ENCODE data around the gene NDUFAF8. TPM values are rescaled to one million over a fixed set of nuclear protein-coding genes. Genes with fewer than 3 reads are reported as not detected.
"Not testable (repeated sequence)": the region's sequence is repeated elsewhere in the genome, so short reads cannot be mapped to it uniquely, and the experiment has no call there.

The NDUFAF8 gene
- total RNA-seq, 3 donors from 2014 or later = 24.5 to 31.6 (median 31.2) TPM

- H3K4me1 ChIP-seq (ENCODE audit: low read depth) = peaks cover 17% of the 10 kb centered on the region
- no peak for ATAC-seq
- peak overlapping the region; percentile 38 for H3K4me3 ChIP-seq
- TF ChIP-seq CTCF (IDR thresholded peaks at IDR 0.05) = no peak
- no peaks in the 10 kb centered on the region for H3K9me3 ChIP-seq
- intact Hi-C loops (cut with DNase I, micrococcal nuclease) = no loop called here
- no peak for DNase-seq
- H3K36me3 ChIP-seq (ENCODE audit: low read depth) = peaks cover 3% of the 10 kb centered on the region
Measured at GRCh38 chr17:81222620-81222905, 16.6 kb upstream of the NDUFAF8 start.

DNA sequence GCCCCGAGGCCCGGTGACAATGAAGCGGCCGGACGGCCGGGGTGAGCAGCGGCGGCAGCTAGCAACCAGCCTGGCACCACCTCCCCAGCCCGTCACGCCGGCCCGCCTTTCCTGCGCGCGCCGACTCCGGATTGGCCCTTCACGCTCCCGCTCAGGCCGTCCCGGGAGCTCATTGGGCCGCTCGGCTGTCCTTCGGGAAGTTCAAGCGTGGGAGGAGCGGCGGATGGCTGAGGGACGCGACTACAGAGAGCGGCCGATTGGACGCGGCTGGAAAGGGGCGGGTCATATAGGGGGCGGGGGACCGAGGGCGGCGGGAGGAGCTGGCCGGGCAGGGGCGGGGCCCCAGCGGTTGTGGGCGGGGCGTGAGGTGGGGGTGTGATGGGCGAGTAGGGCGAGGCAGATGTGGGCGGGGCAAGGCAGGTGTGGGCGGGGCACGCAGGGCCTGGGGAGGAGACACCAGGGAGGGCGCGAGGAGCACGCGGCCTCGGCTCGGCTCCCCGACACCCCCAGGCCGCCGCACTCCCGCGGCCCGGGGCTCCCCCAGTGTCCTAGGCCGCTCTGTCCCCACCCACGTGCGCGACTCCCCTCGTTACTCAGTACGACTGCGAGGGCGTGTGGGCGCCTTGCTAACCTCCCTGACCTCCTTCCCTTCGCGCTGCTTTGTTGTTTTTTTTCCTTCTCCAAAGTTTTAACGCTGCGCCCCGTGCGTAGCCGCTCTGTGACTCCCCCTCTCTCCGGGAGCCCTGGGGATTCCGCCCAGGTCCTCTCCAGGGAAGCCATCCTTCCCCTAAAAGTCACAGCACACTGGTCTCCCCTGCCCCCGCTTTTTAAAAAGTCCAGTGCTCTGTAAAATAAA is 16.0 kb upstream of the NDUFAF8 start, which contains the start of gene CEP131:
Gene CEP131 (minus strand): TSS at position 60 of the 856 bp plus-strand sequence. CDS start 2,909 bp downstream, outside the sequence.
- H3K9me3 ChIP-seq = no peaks in the 10 kb centered on the region
- ATAC-seq (peak; percentile 96), DNase-seq (peak; percentile 98 to 100 (median 99))
- TF ChIP-seq CTCF (IDR thresholded peaks at IDR 0.05) = no peak
- peaks cover 17% of the 10 kb centered on the region for H3K4me1 ChIP-seq (ENCODE audit: low read depth)
- peak within 1 kb of the TSS; percentile 38 for H3K4me3 ChIP-seq
- intact Hi-C loops (cut with DNase I, micrococcal nuclease) = no loop called here
- H3K36me3 ChIP-seq (ENCODE audit: low read depth) = peaks cover 3% of the 10 kb centered on the region

DNA sequence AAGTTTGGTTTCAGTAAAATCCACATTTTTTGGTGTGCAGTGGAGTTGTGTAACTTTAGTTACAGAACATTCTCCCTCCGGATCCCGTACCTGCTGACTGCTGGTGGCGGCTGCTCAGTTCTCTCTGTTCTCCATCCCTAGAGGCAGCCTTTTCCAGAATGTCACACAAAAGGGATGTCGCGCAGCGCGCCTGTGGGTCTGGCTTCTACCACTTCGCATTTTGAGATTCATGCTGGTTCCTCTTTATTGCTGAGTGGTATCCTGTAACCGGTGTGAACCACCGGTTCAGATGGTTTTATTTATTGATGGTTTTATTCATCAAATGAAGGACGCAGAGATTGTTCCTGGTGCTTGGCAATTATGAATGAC is 15.4 kb upstream of the NDUFAF8 start:
- DNase-seq (peak in 1 of 3 donors; percentile 31), ATAC-seq (no peak)
- peaks cover 3% of the 10 kb centered on the region for H3K36me3 ChIP-seq (ENCODE audit: low read depth)
- no peaks in the 10 kb centered on the region for H3K9me3 ChIP-seq
- intact Hi-C loops (cut with DNase I, micrococcal nuclease) = no loop called here
- H3K4me1 ChIP-seq (ENCODE audit: low read depth) = peaks cover 17% of the 10 kb centered on the region
- TF ChIP-seq CTCF (IDR thresholded peaks at IDR 0.05) = no peak
- H3K4me3 ChIP-seq = no peak overlapping the region

- DNase-seq; H3K4me1 ChIP-seq (ENCODE audit: low read depth); H3K36me3 ChIP-seq (ENCODE audit: low read depth); H3K4me3 ChIP-seq; intact Hi-C loops (cut with DNase I, micrococcal nuclease); ATAC-seq; H3K9me3 ChIP-seq: not testable (repeated sequence)
Measured at GRCh38 chr17:81227630-81228029, 11.5 kb upstream of the NDUFAF8 start.

- peaks cover 2% of the 10 kb centered on the region for H3K36me3 ChIP-seq (ENCODE audit: low read depth)
- intact Hi-C loops (cut with DNase I, micrococcal nuclease) = no loop called here
- DNase-seq = no peak
- ATAC-seq = peak; percentile 42
- H3K4me3 ChIP-seq = no peak overlapping the region
- H3K4me1 ChIP-seq (ENCODE audit: low read depth) = peaks cover 4% of the 10 kb centered on the region
- no peaks in the 10 kb centered on the region for H3K9me3 ChIP-seq
- TF ChIP-seq CTCF (IDR thresholded peaks at IDR 0.05) = no peak
Measured at GRCh38 chr17:81228420-81228819, 10.7 kb upstream of the NDUFAF8 start.

DNA sequence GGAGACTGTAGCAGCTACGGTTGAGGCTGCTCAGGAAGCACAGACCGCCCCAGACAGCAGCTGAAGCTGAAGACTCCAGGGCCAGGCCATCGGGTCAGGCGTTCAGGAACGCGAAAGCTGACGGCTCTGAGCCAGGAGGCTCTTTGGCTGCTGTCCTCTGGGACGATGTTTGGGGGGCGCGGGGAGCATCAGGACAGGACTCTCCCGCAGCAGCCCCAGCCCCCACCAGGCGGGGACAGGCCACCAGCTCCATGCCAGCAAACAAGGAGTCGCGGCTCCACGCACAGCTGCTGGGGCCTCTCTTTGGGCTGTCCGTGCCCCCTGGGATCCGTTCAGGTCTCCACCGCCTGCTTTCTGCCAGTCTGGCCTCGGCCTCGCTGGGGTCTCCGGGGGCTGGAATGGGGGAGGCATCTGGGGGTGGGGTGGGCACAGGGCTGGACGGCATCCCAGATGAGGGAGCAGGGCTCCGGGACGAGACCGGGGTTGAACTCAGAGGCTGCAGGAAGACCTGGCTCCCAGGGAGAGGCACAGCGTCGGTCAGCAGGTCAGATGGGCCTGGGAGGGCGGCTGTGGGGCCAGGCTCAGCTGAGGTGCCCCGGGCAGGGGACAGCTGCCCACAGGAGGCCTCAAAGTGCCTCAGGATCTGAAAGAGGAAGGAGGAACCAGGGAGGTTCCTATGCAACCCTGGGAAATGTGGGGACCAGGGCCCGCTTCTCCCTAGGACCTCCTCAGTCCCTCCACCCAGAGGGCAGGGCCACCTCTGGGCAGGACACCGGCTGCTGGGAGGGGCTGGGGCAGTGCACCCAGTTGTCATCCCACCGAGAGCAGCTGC is 10.1 kb upstream of the NDUFAF8 start:
- DNase-seq = no peak
- Histone ChIP-seq H3K36me3 (ENCODE audit: low read depth) (peaks cover 2% of the 10 kb centered on the region), H3K9me3 (no peaks in the 10 kb centered on the region), H3K4me3 (no peak overlapping the region), H3K4me1 (ENCODE audit: low read depth) (no peaks in the 10 kb centered on the region)
- ATAC-seq = peak; percentile 4
- TF ChIP-seq CTCF (IDR thresholded peaks at IDR 0.05) = no peak
- intact Hi-C loops (cut with DNase I, micrococcal nuclease) = no loop called here
